Measurements from ENCODE around the gene ACTR3. TPM values are rescaled to one million over a fixed set of nuclear protein-coding genes. Genes with fewer than 3 reads are reported as not detected.
"Not testable (repeated sequence)": the region's sequence is repeated elsewhere in the genome, so short reads cannot be mapped to it uniquely, and the experiment has no call there.

ACTR3 gene
- polyA plus RNA-seq (ENCODE audit: insufficient read length), result 108 TPM

DNA sequence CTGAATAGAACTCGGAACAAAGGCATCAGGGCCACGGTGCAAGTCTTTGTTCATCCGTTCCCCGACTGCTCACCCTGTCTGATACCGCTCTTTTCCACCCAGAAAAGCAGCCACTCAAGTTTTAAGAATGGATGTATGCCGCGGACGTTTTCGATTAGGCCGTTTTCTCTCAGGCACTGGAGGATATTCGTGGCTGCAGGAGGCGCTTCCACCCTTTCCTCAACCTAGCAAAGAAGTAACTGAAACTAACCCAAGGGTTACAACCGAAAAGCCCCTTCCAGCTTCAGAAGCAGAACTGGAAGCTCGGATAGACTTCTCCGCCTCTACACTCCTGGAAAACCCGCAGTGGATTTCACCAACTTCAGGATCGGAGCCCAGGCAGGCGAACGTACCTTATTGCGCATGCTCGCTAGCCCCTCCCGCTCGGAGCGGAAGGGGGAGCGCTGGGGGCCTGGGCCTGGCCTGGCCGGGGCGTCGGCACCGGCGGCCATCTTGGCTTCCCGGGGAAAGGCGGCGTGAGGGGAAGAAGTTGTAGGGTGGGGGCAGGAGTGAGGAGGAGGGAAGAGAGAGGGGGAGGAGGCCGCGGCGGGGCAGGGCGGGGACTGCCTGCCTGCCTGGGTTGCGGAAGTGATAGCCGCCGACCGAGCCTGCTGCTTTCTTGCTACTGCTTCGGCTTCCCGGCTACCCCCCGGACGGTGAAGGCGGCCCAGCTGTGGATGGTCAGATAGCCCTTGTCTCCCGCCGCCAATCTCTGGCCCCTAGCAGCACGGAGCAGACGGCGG lies at the start of gene ACTR3:
TSS of gene ACTR3 (plus strand) at position 619 of the 782 bp plus-strand sequence. CDS start 191 bp downstream, outside the sequence.
- peak; percentile 100 for DNase-seq

DNA sequence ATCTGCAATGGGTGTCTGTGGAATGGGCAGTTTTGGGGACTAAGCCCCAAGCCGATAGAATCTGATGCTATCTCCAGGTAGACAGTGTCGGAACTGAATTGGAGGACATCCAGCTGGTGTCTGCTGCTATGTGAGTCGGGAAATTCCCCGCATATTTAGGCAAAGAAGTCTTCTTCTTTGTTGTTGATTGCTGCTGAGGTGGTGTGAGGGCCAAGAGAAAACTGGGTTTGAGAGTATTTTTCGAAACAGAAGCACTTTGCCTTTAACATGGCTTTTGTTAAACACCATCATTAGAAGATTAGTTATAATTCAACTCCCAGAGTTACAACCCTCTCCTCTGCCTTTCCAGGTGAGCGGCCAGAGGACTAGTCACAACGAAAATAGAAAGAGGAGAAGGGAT lies 49.4 kb upstream of the ACTR3 start:
- no peak for DNase-seq

DNA sequence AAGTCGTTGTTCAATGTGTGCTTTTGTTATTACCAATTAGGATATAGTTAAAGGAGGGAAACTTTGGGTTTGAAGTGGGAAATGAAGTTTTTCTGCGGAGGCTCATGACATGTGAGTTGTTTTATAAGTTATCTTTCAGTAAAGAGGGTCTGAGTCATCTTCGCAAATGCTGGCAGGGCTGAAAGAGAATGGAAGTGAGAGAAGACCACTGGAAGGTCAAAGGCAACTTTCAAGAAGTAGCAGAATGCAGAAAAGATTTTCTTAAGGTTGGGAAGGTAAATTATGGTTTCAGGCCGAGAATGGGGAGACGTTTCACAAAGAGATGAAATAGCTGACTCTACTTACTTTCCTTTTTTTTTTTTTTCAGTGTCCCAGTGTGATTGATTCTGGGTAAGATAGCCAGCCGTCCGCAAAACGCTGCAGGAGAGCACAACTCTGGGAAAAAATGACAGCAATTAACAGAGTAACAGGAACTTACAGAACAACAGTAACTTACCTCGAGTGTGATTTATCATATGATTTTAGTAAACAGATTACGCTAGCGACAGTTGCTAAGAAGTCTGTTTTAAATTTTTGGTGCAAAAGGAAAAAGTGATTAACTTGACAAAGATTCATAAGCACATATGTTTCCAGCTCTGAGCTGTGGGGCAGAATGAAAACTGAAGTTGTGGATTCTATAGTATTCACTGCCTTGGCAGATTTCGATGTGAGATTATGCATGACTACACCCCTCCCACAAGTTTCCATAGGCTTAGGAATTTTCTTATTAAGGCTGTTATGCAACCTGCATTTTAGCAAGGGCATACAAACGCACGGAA lies 46.8 kb upstream of the ACTR3 start:
- no peak for DNase-seq

DNA sequence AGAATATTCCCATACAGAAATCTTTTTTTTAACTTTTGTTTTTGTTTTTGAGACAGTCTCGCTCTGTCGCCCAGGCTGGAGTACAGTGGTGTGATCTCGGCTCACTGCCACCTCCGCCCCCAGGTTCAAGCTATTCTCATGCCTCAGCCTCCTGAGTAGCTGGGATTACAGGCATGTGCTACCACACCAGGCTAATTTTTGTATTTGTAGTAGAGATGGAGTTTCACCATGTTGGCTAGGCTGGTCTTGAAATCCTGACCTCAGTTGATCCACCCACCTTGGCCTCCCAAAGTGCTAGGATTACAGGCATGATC lies 46.2 kb upstream of the ACTR3 start:
- not testable (repeated sequence) for DNase-seq

DNA sequence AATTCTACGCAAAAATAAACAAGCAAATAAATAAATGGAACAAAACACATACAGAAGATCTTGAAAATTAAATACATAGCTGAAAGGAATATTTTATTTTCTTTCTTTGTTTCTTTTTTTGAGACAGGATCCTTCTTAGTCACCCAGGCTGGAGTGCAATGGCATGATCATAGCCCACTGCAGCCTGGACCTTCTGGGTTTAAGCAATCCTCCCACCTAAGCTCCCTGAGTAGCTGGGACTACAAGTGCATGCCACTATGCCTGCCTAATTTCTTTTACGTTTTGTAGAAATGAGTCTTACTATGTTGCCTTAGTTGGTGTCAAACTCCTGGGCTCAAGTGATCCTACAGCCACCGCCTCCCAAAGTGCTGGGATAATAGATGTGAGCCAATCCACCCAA lies 44.6 kb upstream of the ACTR3 start:
- DNase-seq, result no peak

DNA sequence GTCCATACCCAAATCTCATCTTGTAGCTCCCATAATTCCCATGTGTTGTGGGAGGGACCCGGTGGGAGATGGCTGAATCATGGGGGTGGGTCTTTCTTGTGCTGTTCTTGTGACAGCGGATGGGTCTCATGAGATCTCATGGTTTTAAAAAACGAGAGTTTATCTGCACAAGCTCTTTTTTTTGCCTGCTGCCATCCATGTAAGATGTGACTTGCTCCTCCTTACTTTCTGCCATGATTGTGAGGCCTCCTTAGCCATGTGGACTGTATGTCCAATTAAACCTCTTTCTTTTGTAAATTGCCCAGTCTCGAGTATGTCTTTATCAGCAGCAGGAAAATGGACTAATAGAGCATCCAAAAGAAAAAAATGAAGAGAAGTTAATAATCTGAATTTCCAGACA lies 44.1 kb upstream of the ACTR3 start:
- not testable (repeated sequence) for DNase-seq

DNA sequence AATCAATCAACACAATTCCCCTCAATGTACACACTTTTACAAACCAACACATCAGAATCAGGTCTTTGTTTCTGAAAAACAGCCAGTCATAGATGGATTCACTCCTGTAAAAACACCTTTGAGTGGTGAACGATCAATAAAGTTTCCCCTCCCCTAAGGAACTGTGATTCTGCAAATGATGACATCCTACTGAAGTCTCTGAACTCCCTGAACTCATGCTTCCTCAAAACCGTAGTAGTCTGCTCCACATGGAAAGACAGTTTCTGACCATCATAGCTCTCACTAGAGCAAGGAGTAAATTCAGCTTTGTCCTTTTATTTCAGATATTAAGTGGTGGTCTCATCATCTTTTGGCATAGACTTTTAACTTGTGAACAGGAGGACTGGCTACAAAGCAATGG lies 43.5 kb upstream of the ACTR3 start:
- no peak for DNase-seq

DNA sequence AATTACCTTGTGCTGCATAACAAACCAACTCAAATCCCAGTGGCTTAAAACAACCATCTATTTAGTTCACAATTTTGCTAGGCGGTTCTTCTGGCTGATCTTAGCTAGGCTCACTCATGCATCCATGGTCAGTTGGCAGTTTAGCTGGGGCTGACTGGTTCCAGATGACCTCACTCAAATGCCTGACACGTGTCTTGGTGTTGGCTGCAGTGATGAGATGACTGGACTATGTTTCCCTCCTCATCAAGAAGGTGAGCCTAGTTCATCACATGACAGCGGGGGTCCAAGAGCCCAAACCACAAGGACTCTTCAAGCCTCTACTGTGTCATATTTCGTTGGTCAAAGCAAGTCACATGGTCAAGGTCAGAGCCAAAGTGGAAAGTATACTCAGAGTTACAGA lies 42.7 kb upstream of the ACTR3 start:
- DNase-seq, result no peak

DNA sequence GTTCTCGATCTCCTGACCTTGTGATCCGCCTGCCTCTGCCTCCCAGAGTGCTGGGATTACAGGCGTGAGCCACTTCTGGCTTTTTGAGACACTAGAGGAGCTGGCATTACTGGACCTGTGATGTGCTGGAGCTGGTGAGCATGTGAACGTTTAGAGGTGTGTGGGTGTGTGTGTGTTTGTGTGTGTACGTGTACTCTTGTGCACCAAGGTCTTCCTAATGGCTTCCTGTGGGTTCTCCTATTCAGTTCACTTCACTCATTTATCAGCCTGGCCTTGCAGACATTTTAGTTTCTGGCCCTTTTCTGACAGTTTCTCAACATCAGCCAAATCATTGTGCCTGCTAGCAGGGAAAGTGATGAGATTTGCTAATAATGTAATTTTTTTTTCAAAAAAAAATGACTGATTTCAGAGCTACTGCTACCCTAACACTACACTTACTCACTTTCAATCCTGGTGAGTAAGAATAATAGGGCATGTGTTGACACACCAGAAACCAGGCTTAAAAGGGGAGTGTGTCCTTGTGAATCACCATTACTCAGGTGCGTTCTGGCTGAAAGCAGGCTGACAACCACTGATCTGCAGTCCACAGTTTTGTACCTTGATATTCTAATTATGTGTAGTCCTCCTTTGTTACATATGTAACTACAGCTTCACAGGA lies 41.0 kb upstream of the ACTR3 start:
- no peak for DNase-seq

DNA sequence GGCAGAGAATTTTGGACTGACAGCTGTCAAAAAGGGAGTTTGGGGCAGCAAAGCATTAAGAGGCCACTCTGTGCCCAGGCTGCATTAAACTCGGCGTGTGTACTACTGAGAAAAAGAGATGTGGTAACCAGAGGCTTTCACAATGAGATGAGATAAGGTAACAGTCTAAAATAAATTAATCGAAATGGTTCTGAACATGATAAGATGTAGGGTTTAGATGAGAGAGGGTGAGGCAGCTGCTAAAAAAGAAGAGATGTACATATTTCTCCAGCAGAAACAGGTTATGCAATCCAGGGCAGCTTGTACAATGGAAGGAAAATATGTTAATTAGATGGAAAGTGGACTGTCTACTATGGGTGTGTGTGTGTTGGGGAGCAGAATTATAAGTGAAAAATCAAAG lies 39.2 kb upstream of the ACTR3 start:
- no peak for DNase-seq

DNA sequence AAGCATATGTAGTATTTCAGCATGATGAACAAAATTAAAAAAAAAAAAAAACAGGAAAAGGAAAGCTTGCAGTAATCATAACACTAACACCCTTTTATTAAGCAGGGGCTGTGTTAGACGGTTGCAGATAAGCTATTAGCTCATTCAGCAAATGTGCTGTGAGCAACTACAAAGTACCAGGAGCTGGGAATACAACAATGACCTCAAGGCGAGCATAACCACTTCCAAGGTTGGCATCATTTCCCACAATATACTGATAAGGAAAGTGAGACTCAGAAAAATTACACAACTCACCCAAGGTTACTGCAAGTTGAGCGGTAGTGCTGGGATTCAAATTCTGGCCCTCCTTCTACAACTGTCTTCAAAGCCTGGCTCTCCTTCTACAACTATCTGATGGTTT lies 38.2 kb upstream of the ACTR3 start:
- no peak for DNase-seq

DNA sequence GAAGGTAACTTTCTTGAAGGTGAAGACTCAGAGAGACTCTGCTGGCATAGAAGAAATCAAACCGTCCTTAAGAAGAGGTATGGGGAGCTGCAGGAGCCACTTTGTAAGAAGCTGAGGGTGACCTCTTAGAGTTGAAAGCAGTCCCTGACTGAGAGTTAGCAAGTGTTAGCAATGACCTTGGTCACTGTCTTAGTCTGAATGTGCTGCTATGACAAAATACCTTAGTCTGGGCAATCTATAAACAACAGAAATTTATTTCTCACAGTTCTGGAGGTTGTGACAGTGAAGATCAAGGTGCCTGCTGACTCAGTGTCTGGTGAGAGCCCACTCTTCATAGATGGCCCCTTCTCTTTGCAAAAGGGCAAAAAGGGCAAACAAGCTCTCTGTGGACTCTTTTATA lies 35.7 kb upstream of the ACTR3 start:
- no peak for DNase-seq

DNA sequence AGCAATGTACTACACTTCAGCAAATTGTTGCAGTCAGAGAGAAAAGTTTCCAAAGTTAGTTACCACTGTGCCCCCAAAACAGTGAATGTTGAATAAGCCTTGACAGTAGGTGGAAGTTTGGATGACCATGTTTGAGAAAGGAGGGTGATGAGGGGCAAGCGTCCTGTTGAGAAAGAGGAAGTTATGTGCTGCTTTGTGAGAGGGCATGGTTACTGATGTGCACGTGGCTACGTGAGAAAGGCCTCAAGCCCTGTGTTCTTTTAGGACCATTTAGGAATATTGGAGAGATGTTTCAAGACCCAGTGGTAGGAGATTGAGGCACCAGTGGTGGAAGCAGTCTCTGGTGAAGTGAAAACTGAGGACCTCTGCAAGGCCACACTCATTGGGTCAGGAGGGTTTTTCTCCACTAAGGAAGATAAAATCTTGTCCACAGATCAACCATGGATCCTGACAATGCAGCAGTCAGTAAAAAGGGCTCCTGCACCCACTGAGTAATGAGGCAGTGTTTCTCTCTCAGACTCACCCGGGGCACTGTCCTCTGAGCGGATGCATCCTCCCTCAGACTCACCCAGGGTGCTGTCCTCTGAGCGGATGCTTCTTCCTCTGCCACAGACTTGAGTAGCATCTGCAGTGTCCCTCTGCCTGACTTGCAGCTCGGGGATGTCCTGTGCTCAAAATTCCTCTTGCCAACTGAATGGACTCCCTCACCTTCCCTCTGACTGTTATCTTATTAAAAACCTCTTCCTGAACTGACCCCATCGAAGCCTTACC lies 34.7 kb upstream of the ACTR3 start:
- no peak for DNase-seq

DNA sequence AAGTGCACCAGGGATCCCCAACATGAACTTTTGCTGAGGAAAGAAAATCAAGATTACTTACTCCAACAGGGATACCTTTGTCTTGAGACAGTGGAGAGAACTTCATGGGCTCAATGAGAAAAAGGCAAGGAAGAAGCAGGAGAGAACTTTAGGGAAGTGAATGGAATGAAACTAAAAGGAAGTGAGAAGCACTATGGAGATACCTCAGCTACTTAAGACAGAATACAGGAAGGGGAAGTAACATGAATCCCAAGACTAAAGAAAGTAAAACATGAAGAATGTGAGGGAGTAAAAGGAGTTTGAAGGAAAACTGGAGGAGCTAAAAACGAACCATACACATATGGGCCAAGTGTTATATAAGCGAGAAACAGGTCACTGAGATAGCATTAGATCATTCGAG lies 32.4 kb upstream of the ACTR3 start:
- no peak for DNase-seq

DNA sequence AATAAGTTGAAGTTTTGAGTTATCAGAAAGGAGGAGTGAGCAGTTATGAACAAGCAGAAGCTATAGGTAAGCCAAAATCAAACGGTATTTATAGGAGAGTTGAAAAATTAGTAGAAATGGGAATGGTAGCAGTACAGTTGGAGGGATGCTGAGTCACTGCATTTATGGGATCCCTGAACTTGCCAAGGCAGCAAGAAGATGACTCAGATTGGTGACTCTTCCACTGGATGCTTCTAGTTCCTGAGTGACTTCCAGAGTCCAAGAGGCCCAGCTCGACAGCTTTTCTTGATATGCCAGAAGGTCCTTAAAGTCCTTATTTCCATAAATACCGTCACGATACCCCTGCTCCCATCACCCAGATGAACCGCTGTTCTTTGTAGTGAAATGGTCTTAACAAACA lies 31.1 kb upstream of the ACTR3 start:
- no peak for DNase-seq

DNA sequence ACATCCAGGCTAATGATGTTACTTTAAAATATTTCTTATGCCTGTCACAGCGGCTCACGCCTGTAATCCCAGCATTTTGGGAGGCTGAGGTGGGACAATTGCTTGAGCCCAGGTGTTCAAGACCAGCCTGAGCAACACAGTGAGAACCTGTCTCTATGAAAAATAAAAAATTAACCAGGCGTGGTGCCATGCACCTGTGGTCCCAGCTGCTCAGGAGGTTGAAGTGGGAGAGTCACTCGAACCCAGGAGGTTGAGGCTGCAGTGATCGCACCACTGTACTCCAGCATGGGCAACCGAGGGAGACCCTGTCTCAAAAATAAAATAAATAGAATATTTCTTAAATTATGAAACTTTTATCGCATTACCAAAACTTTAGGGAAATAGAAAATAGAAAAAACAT lies 28.1 kb upstream of the ACTR3 start:
- DNase-seq, result no peak

DNA sequence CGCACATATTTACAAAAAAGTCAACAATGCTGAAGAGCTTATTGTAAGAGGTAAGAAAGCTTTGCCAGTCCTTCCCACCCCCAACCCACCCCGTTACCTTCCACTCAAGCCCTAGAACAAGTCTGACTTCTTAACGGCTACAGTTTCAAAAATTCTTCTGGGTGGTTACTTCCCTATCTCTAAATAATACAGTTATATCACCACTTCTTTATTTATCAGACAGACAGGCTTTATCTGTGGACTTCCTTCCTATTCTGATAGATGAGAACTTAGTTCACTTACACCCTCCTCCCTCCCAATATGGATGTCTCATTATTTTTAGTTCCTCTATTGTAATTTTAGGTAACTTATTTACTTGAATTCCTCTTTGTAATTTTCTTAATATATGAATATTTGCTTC lies 26.7 kb upstream of the ACTR3 start:
- DNase-seq, result no peak

DNA sequence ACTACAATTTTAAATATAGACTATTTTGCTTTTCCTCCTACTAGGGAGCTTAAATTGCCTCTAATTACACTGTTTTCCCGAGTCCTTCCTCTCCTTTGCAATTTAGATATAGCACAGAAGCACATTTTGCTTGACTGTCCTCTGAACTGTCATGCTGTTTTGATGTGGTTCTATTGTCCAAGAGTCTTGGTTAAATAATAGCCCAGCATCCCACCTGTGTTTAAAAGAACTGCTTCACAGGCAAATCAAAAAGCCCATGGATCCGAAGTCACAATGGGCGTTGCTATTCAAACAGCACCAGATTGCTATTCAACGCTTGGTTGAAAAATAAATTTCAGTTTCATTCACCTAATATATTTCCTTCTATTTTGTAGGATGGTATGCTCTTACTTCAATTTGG lies 22.3 kb upstream of the ACTR3 start:
- no peak for DNase-seq

DNA sequence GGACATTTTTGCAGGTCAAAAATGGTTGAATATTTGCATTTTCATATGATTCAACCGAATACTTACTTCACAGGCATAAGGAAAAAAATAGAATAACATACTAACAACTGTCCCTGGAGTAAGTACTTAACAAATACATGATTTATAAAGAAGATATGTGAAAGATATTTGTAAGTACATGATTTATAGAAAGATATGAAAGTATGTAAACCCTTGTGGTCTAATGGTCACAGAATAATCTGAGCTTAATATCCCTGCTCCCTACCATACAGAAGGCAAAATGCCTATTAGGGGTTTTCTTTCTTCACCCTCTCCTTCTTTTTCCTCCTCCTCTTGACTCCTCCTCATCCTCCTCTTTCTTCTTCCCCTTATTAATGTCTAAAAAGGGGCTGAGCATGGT lies 20.6 kb upstream of the ACTR3 start:
- DNase-seq, result no peak

DNA sequence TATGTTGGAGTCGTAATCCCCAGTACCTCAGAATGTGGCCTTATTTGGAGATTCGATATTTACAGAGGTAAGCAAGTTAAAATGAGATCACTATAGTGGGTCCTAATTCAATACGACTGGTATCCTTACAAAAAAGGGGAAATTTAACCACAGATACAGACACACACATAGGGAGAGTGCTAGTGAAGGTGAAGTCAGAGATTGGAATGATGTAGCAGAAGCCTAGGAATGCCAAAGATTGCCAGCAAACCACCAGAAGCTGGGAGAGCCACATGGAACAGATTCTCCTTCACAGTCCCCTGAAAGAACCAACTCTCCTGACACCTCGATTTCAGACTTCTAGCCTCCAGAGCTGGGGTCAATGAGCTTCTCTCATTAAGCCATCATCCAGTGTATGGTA lies 17.7 kb upstream of the ACTR3 start:
- DNase-seq, result no peak

DNA sequence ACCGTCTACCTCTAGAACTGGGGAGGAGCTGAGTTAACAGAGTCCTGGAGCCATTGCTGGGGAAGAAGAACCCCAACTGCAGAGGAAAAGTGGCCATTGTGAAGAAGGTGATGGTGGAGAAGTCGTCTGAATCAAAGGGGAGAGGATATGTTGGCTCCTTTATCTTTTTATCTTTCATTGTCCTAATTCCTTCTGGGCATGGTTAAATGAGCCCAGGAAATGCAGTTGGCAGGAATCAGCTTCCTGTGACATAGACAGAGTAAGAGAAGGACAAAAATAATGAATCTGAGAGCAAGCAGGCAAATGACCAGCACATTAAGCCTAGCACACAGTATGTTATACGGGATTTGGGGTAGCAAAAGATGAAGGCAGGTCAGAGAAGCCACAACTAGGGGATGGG lies 16.0 kb upstream of the ACTR3 start:
- no peak for DNase-seq

DNA sequence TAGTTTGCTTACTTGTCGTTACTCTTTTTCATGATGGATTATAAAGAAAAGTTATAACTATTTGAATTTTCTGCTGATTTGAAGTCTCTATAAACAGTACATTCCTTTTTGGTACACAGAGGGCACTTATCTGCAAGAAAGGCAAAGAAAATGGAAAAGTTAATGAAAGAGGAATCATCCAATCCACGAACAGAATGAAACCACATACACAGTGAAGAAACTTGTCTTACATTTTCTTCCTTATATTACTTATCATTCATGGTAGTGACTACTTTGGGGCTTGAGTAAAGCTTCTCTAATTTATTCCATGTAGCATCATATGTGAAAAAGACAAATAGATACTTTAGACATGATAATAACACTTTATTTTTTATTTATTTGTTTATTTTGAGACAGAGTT lies 14.8 kb upstream of the ACTR3 start:
- no peak for DNase-seq
